H9 (cell line): ENCODE data around the gene DAAM1. TPM values are rescaled to one million over a fixed set of nuclear protein-coding genes. Genes with fewer than 3 reads are reported as not detected.

Source experiments
- DNase-seq: peaks from one replicate; pipeline ENCODE4 v3.0.0-alpha.2; 2017
- H2AFZ ChIP-seq: one replicate; pipeline ENCODE4 v1.6.1; 2013; ENCODE audit warnings: mild to moderate bottlenecking, low read length, control low read depth, moderate library complexity
- H2AK5ac ChIP-seq: 2 replicates; pipeline ENCODE4 v1.6.1; 2013; ENCODE audit warnings: low read length, control low read depth, mixed read lengths; ENCODE audit not compliant: insufficient read length
- H2BK120ac ChIP-seq: one replicate; pipeline ENCODE4 v1.6.1; 2013; ENCODE audit warnings: low read depth, mild to moderate bottlenecking, low read length, control low read depth, inconsistent platforms; ENCODE audit not compliant: poor library complexity, severe bottlenecking
- H2BK12ac ChIP-seq: 2 replicates; pipeline ENCODE4 v1.6.1; 2013; ENCODE audit warnings: low read length, control low read depth, mixed read lengths, low read depth; ENCODE audit not compliant: insufficient read length
- H2BK15ac ChIP-seq: 2 replicates; pipeline ENCODE4 v1.6.1; 2013; ENCODE audit warnings: low read depth, low read length, control low read depth
- H2BK20ac ChIP-seq: one replicate; pipeline ENCODE4 v1.6.1; 2013; ENCODE audit warnings: low read depth, mild to moderate bottlenecking, low read length, control low read depth, inconsistent platforms; ENCODE audit not compliant: poor library complexity, severe bottlenecking
- H2BK5ac ChIP-seq: 2 replicates; pipeline ENCODE4 v1.6.1; 2013; ENCODE audit warnings: low read length, control low read depth, mixed read lengths; ENCODE audit not compliant: insufficient read length
- H3K14ac ChIP-seq: 2 replicates; pipeline ENCODE4 v1.6.1; 2013; ENCODE audit warnings: low read length, control low read depth; ENCODE audit not compliant: insufficient read depth
- H3K18ac ChIP-seq: 2 replicates; pipeline ENCODE4 v1.6.1; 2013; ENCODE audit warnings: low read depth, mild to moderate bottlenecking, mixed read lengths, low read length, control low read depth; ENCODE audit not compliant: insufficient read length
- H3K23ac ChIP-seq: 2 replicates; pipeline ENCODE4 v1.6.1; 2013; ENCODE audit warnings: low read length, control low read depth, mixed read lengths, low read depth; ENCODE audit not compliant: insufficient read length
- H3K23me2 ChIP-seq: 2 replicates; pipeline ENCODE4 v1.6.1; 2013; ENCODE audit warnings: low read depth, mild to moderate bottlenecking, mixed read lengths, low read length, control low read depth; ENCODE audit not compliant: insufficient read length, poor library complexity, severe bottlenecking
- H3K27ac ChIP-seq: 2 replicates; pipeline ENCODE4 v1.5.1; 2013; ENCODE audit warnings: low read length, control low read depth, mixed read lengths, low read depth; ENCODE audit not compliant: insufficient read length
- H3K27me3 ChIP-seq: 2 replicates; pipeline ENCODE4 v1.6.1; 2013; ENCODE audit warnings: low read length, control low read depth, inconsistent platforms; ENCODE audit not compliant: insufficient read depth
- H3K4ac ChIP-seq: 2 replicates; pipeline ENCODE4 v1.6.1; 2013; ENCODE audit warnings: low read depth, mild to moderate bottlenecking, control low read depth, inconsistent platforms, low read length, moderate library complexity
- H3K4me1 ChIP-seq: 2 replicates; pipeline ENCODE4 v1.6.1; 2013; ENCODE audit warnings: low read length, control low read depth, inconsistent platforms; ENCODE audit not compliant: insufficient read depth
- H3K4me2 ChIP-seq: 2 replicates; pipeline ENCODE4 v1.6.1; 2013; ENCODE audit warnings: low read length, control low read depth, mixed read lengths; ENCODE audit not compliant: insufficient read length, insufficient read depth
- H3K56ac ChIP-seq: 2 replicates; pipeline ENCODE4 v1.6.1; 2013; ENCODE audit warnings: low read depth, mild to moderate bottlenecking, mixed read lengths, low read length, control low read depth; ENCODE audit not compliant: insufficient read length
- H3K79me1 ChIP-seq: 2 replicates; pipeline ENCODE4 v1.6.1; 2013; ENCODE audit warnings: low read depth, mild to moderate bottlenecking, moderate library complexity, low read length, control low read depth, inconsistent platforms; ENCODE audit not compliant: insufficient read depth, poor library complexity, severe bottlenecking
- H3K79me2 ChIP-seq: 2 replicates; pipeline ENCODE4 v1.6.1; 2013; ENCODE audit warnings: low read length, control low read depth, inconsistent platforms; ENCODE audit not compliant: insufficient read depth
- H3K9ac ChIP-seq: 2 replicates; pipeline ENCODE4 v1.6.1; 2013; ENCODE audit warnings: low read length, control low read depth, mixed read lengths; ENCODE audit not compliant: insufficient read length; ENCODE audit errors: extremely low read depth
- H3K9me3 ChIP-seq: one replicate; pipeline ENCODE4 v1.6.1; 2013; ENCODE audit warnings: low read depth, low read length, inconsistent platforms; ENCODE audit not compliant: control insufficient read depth
- H3T11ph ChIP-seq: one replicate; pipeline ENCODE4 v1.6.1; 2013; ENCODE audit warnings: mild to moderate bottlenecking, low read length, control low read depth, inconsistent platforms
- H4K20me1 ChIP-seq: one replicate; pipeline ENCODE4 v1.6.1; 2013; ENCODE audit not compliant: control insufficient read depth, insufficient read length, insufficient read depth
- H4K5ac ChIP-seq: 2 replicates; pipeline ENCODE4 v1.6.1; 2013; ENCODE audit warnings: low read depth, mild to moderate bottlenecking, mixed read lengths, low read length, control low read depth; ENCODE audit not compliant: insufficient read length
- H4K8ac ChIP-seq: replicated peaks from 2 replicates; pipeline ENCODE4 v1.6.1; 2013; ENCODE audit warnings: low read length, control low read depth, mixed read lengths, low read depth; ENCODE audit not compliant: insufficient read length
- H4K91ac ChIP-seq: 2 replicates; pipeline ENCODE4 v1.6.1; 2013; ENCODE audit warnings: low read depth, mild to moderate bottlenecking, moderate library complexity, mixed read lengths, low read length, control low read depth; ENCODE audit not compliant: insufficient read length
- H3K27ac Mint-ChIP-seq, 3 experiments: 2 replicates in 2 of 3; 3 replicates in 1 of 3; pipeline ENCODE4 v1.8.0; 2020 to 2021; ENCODE audit warnings: mixed read lengths in 3 of 3, mild to moderate bottlenecking in 1 of 3, moderate library complexity in 1 of 3
- H3K27me3 Mint-ChIP-seq: 2 replicates; pipeline ENCODE4 v1.8.0; 2021; ENCODE audit warnings: low read depth, mild to moderate bottlenecking, moderate library complexity, mixed read lengths
- H3K36me3 Mint-ChIP-seq, 3 experiments: 2 replicates in 2 of 3; 3 replicates in 1 of 3; pipeline ENCODE4 v1.8.0; 2020 to 2021; ENCODE audit warnings: low read depth in 3 of 3, mixed read lengths in 3 of 3; ENCODE audit not compliant: insufficient read depth in 1 of 3
- H3K4me1 Mint-ChIP-seq, 2 experiments: 2 replicates each; pipeline ENCODE4 v1.8.0; 2020; ENCODE audit warnings: mixed read lengths in 2 of 2
- H3K4me3 Mint-ChIP-seq, 2 experiments: 2 replicates in 1 of 2; 3 replicates in 1 of 2; pipeline ENCODE4 v1.8.0; 2020 to 2021; ENCODE audit warnings: mild to moderate bottlenecking in 2 of 2, mixed read lengths in 2 of 2, moderate library complexity in 1 of 2
- H3K9me3 Mint-ChIP-seq, 2 experiments: 2 replicates in 1 of 2; 3 replicates in 1 of 2; pipeline ENCODE4 v1.8.0; 2020; ENCODE audit warnings: mild to moderate bottlenecking in 2 of 2, mixed read lengths in 2 of 2, moderate library complexity in 1 of 2
- CTCF ChIP-seq: fragments of 200-600 bp; sonication (generic); conservative IDR thresholded peaks from 3 replicates; pipeline ENCODE4 v1.8.0; 2021; ENCODE audit warnings: antibody characterized with exemption, mild to moderate bottlenecking
- WGBS: extraction: QIAGEN DNeasy Blood & Tissue Kit; methylation state at CpG from one replicate; pipeline ENCODE4 v1.1.7; 2013; ENCODE audit warnings: missing lambda C conversion rate, low lambda C conversion rate, mixed read lengths; ENCODE audit not compliant: insufficient read length; ENCODE audit errors: extremely low coverage; 5-methylcytosine and 5-hydroxymethylcytosine counted together
- total RNA-seq: library from RNA; stranded (reverse); gene quantifications from 2 replicates; pipeline ENCODE4 v1.2.1, GENCODE V29; 2021

Gene DAAM1
- total RNA-seq, 1 experiment from 2014 or later = 19.5 TPM

- no peak overlapping the region for H3K18ac ChIP-seq
- no peaks in the 10 kb centered on the region for H3K4me1 ChIP-seq
- no peak overlapping the region for H3K4me2 ChIP-seq
- H3K14ac ChIP-seq = no peak overlapping the region
- no CpG with 5 or more reads among the region's 5 CpGs for WGBS
- H3K9me3 ChIP-seq = no peaks in the 10 kb centered on the region
- no peaks in the 10 kb centered on the region for H3K23me2 ChIP-seq
- H4K8ac ChIP-seq = no peak overlapping the region
- H4K91ac ChIP-seq = no peak overlapping the region
- H3K79me1 ChIP-seq = no peaks in the 10 kb centered on the region
- no peak overlapping the region for H3T11ph ChIP-seq
- Mint-ChIP-seq H3K27me3 (no peaks in the 10 kb centered on the region), H3K27ac (no peak overlapping the region), H3K9me3 (no peaks in the 10 kb centered on the region), H3K4me3 (no peak overlapping the region), H3K4me1 (peaks cover 3 to 8% of the 10 kb centered on the region in 2 experiments), H3K36me3 (peaks cover 2 to 5% (median 3%) of the 10 kb centered on the region in 3 experiments; a peak in 5 of 7 replicates)
- H2BK20ac ChIP-seq = no peak overlapping the region
- no peak overlapping the region for H2AFZ ChIP-seq
- no peak for DNase-seq
- H3K23ac ChIP-seq = no peak overlapping the region
- H4K20me1 ChIP-seq = no peaks in the 10 kb centered on the region
- no peak for TF ChIP-seq CTCF
- no peak overlapping the region for H2BK120ac ChIP-seq
- H2BK15ac ChIP-seq = no peak overlapping the region
- no peak overlapping the region for H3K4ac ChIP-seq
- no peak overlapping the region for H3K56ac ChIP-seq
- H2BK12ac ChIP-seq = no peak overlapping the region
- no peaks in the 10 kb centered on the region for H3K79me2 ChIP-seq
- H4K5ac ChIP-seq = no peak overlapping the region
- H3K27me3 ChIP-seq = no peaks in the 10 kb centered on the region
- no peak overlapping the region for H2AK5ac ChIP-seq
- no peak overlapping the region for H3K9ac ChIP-seq
- no peak overlapping the region for H2BK5ac ChIP-seq
- H3K27ac ChIP-seq = no peak overlapping the region
These were observed 80.4 kb downstream of the DAAM1 start for GRCh38 chr14:59268858-59269257.
